HG02763 (cell line): Measurements from ENCODE around the gene ZNF384.

ENCODE experiments used
- ATAC-seq: cut with Tn5 transposase; IDR thresholded peaks from one replicate; pipeline ENCODE4 v1.9.1; 2021; ENCODE audit warnings: mild to moderate bottlenecking, moderate library complexity; ENCODE audit not compliant: unreplicated experiment

ZNF384 gene

DNA sequence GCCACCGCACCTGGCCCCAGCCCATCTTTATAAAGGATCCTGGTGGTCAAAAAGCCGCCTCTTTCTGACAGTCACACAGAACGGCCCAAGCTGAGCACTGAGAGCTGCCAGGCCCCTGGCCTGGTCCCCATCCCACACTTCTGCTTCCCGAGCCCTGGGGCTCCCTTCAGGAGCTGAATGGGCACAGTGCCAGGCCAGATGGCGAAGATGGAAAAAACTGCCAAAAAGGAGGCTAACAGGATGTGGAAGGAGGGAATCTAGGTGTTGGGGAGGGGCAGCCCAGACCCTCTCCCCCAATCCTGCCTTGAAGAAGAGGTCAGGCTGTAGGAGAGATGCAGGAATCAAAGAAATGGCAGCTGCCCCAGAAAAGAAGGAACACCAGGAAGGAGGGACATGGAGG lies 58.4 kb downstream of the ZNF384 start:
- no peak for ATAC-seq

DNA sequence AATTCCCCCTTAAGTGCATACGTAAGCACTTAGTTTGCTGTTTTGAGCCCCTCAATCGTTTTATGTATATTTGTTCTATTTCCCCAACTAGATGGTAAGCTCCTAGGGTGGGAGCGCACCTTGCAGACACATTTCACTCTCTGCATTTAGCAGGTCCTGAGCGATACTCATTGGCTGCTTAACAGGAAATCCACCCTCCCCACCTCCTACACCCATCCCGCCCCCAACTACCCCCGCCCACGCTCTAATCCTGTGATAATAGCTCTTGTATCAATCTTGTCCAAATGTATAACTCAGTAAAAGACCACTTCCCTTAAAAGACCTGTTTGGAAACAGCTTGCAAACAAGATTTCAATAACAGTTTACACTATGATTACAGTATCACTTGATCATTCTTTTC lies 61.6 kb downstream of the ZNF384 start:
- no peak for ATAC-seq

- ATAC-seq, result no peak
These were observed 62.4 kb downstream of the ZNF384 start for GRCh38 chr12:6626654-6627283.

GRCh38 chr12:6620885-6621274 lies 68.3 kb downstream of the ZNF384 start:
- no peak for ATAC-seq

- ATAC-seq, result no peak
These were observed 68.9 kb downstream of the ZNF384 start for GRCh38 chr12:6620137-6620884.

DNA sequence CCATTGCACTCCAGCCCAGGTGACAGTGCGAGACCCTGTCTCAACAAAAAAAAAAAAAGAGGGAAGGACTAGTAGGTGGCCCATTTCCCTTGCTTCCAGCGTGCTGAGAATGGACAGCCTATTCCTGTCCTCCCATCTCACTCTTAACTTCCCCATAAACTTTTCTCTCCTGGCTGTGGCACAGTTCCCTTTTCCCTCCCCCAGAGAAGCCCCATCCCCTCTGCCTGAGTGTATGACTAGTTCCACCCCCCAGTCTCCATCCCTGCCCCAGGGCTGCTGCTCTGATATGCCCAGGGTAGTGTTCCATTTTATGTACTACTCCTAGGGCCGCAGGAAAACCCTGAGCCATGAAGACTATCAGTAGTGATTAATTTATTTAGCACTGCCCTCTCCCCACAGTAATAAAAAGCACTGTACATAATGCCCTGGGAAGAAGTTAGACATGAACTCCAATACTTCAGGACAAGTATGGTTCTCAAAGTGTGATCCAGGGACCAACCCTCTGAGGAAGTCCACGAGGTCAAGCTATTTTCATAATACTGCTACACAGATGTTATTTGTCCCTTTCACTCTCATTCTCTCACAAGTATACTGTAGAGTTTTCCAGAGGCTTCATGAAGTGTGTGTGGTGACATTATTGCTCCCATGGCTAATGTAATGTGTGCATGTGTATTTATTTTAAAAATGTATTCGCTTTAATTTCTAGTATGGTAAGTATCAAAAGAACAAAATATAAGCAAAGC lies 70.5 kb downstream of the ZNF384 start:
- no peak for ATAC-seq
